ENCODE measurements around the gene ARTN. TPM values are rescaled to one million over a fixed set of nuclear protein-coding genes. Genes with fewer than 3 reads are reported as not detected.

Gene ARTN, protein sequence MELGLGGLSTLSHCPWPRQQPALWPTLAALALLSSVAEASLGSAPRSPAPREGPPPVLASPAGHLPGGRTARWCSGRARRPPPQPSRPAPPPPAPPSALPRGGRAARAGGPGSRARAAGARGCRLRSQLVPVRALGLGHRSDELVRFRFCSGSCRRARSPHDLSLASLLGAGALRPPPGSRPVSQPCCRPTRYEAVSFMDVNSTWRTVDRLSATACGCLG
- total RNA-seq (2014; rRNA removed; shearing (Covaris generic)) (10.4 and 35.7 TPM in 2 replicates), polyA plus RNA-seq (2016; fragmentation: Nextera tagmentation; extraction: Ambion mirVana) (6.7 and 7.6 TPM in 2 replicates)
- long read RNA-seq, partial matches to known transcripts, result 0 of 1 reads
- long read RNA-seq, other reads (novel, unspliced or antisense), result 1 of 1 reads

DNA sequence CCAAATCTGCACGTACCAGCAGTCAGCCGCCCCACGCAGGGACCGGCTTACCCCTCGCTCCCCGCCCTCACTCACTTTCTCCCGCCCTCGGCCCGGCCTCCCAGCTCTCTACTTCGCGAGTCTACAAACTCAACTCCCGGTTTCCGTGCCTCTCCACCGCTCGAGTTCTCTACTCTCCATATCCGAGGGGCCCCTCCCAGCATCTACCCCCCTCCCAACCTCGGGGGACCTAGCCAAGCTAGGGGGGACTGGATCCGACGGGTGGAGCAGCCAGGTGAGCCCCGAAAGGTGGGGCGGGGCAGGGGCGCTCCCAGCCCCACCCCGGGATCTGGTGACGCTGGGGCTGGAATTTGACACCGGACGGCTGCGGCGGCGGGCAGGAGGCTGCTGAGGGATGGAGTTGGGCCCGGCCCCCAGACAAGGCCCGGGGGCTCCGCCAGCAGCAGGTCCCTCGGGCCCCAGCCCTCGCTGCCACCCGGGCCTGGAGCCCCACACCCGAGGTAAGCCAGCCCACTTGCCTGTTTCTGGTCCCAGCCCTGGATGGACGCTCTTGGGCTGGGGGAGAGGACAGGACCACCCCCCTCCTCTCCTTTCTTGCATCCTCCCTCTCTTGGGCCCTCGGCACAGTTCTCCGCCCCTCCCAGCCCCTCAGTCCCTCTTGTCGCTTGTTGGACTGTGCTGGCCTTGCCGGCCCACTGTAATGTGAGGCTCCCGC is at the start of gene ARTN:
ARTN (plus strand) TSS at position 416 of the 715 bp plus-strand sequence. CDS start 1,856 bp downstream, outside the sequence.
- Histone ChIP-seq H3K4me1 (ENCODE audit: insufficient read depth) (peaks cover 42% of the 10 kb centered on the region), H3K4me2 (peak within 1 kb of the TSS; percentile 97), H3K27ac (ENCODE audit: low read depth) (peak within 1 kb of the TSS; percentile 88; the same call in 1 of the 2 replicates), H3K27me3 (ENCODE audit: insufficient read depth) (peaks cover 8% of the 10 kb centered on the region), H4K20me1 (replicated peaks; ENCODE audit: insufficient read depth) (peaks cover 16% of the 10 kb centered on the region), H3K9me2 (ENCODE audit: insufficient read depth) (no peaks in the 10 kb centered on the region), H3K79me2 (replicated peaks; ENCODE audit: insufficient read depth) (0 out of 2 replicates have a peak, but pooled peaks cover 7% of the 10 kb centered on the region), H3K4me3 (peak within 1 kb of the TSS; percentile 96), H2AFZ (peak within 1 kb of the TSS; percentile 96), H3F3A (replicated peaks; ENCODE audit: low read depth) (peaks cover 31% of the 10 kb centered on the region), H3K36me3 (ENCODE audit: insufficient read depth) (no peaks in the 10 kb centered on the region)
- H3K4me3 Mint-ChIP-seq, result peak within 1 kb of the TSS; percentile 81
- H3K36me3 Mint-ChIP-seq (ENCODE audit: low read depth), result peaks cover 4% of the 10 kb centered on the region; the same call in 1 of the 3 replicates
- peak; percentile 55 for ATAC-seq
- H3K27me3 Mint-ChIP-seq (ENCODE audit: insufficient read depth, low read depth, poor library complexity), result peaks cover 37% of the 10 kb centered on the region
- peaks cover 56% of the 10 kb centered on the region for H3K4me1 Mint-ChIP-seq
- TF ChIP-seq CREB1 (CRISPR knock-in tag; IDR thresholded peaks at IDR 0.05; ENCODE audit: low read depth), result peak; percentile 83
- TF ChIP-seq, protein P1, sequence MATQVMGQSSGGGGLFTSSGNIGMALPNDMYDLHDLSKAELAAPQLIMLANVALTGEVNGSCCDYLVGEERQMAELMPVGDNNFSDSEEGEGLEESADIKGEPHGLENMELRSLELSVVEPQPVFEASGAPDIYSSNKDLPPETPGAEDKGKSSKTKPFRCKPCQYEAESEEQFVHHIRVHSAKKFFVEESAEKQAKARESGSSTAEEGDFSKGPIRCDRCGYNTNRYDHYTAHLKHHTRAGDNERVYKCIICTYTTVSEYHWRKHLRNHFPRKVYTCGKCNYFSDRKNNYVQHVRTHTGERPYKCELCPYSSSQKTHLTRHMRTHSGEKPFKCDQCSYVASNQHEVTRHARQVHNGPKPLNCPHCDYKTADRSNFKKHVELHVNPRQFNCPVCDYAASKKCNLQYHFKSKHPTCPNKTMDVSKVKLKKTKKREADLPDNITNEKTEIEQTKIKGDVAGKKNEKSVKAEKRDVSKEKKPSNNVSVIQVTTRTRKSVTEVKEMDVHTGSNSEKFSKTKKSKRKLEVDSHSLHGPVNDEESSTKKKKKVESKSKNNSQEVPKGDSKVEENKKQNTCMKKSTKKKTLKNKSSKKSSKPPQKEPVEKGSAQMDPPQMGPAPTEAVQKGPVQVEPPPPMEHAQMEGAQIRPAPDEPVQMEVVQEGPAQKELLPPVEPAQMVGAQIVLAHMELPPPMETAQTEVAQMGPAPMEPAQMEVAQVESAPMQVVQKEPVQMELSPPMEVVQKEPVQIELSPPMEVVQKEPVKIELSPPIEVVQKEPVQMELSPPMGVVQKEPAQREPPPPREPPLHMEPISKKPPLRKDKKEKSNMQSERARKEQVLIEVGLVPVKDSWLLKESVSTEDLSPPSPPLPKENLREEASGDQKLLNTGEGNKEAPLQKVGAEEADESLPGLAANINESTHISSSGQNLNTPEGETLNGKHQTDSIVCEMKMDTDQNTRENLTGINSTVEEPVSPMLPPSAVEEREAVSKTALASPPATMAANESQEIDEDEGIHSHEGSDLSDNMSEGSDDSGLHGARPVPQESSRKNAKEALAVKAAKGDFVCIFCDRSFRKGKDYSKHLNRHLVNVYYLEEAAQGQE (IDR thresholded peaks at IDR 0.05; ENCODE audit: unreplicated experiment), result peak; percentile 25
- TF ChIP-seq, protein P2, sequence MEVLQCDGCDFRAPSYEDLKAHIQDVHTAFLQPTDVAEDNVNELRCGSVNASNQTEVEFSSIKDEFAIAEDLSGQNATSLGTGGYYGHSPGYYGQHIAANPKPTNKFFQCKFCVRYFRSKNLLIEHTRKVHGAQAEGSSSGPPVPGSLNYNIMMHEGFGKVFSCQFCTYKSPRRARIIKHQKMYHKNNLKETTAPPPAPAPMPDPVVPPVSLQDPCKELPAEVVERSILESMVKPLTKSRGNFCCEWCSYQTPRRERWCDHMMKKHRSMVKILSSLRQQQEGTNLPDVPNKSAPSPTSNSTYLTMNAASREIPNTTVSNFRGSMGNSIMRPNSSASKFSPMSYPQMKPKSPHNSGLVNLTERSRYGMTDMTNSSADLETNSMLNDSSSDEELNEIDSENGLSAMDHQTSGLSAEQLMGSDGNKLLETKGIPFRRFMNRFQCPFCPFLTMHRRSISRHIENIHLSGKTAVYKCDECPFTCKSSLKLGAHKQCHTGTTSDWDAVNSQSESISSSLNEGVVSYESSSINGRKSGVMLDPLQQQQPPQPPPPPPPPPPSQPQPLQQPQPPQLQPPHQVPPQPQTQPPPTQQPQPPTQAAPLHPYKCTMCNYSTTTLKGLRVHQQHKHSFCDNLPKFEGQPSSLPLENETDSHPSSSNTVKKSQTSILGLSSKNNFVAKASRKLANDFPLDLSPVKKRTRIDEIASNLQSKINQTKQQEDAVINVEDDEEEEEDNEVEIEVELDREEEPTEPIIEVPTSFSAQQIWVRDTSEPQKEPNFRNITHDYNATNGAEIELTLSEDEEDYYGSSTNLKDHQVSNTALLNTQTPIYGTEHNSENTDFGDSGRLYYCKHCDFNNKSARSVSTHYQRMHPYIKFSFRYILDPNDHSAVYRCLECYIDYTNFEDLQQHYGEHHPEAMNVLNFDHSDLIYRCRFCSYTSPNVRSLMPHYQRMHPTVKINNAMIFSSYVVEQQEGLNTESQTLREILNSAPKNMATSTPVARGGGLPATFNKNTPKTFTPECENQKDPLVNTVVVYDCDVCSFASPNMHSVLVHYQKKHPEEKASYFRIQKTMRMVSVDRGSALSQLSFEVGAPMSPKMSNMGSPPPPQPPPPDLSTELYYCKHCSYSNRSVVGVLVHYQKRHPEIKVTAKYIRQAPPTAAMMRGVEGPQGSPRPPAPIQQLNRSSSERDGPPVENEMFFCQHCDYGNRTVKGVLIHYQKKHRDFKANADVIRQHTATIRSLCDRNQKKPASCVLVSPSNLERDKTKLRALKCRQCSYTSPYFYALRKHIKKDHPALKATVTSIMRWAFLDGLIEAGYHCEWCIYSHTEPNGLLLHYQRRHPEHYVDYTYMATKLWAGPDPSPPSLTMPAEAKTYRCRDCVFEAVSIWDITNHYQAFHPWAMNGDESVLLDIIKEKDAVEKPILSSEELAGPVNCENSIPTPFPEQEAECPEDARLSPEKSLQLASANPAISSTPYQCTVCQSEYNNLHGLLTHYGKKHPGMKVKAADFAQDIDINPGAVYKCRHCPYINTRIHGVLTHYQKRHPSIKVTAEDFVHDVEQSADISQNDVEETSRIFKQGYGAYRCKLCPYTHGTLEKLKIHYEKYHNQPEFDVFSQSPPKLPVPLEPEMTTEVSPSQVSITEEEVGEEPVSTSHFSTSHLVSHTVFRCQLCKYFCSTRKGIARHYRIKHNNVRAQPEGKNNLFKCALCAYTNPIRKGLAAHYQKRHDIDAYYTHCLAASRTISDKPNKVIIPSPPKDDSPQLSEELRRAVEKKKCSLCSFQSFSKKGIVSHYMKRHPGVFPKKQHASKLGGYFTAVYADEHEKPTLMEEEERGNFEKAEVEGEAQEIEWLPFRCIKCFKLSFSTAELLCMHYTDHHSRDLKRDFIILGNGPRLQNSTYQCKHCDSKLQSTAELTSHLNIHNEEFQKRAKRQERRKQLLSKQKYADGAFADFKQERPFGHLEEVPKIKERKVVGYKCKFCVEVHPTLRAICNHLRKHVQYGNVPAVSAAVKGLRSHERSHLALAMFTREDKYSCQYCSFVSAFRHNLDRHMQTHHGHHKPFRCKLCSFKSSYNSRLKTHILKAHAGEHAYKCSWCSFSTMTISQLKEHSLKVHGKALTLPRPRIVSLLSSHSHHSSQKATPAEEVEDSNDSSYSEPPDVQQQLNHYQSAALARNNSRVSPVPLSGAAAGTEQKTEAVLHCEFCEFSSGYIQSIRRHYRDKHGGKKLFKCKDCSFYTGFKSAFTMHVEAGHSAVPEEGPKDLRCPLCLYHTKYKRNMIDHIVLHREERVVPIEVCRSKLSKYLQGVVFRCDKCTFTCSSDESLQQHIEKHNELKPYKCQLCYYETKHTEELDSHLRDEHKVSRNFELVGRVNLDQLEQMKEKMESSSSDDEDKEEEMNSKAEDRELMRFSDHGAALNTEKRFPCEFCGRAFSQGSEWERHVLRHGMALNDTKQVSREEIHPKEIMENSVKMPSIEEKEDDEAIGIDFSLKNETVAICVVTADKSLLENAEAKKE (CRISPR knock-in tag; IDR thresholded peaks at IDR 0.05), result no peak
- peak; percentile 78 for TF ChIP-seq POLR2AphosphoS5 (IDR thresholded peaks at IDR 0.05; ENCODE audit: low read depth)
- no peaks in the 10 kb centered on the region for H3K9me3 Mint-ChIP-seq
- DNase-seq (ENCODE audit: low spot score), result peak; percentile 92
- H3K27ac Mint-ChIP-seq, result peak within 1 kb of the TSS; percentile 82; the same call in 1 of the 2 replicates

Data from GM23338 (cell line).